ENCODE measurements around the gene COQ9.
A peak's percentile ranks its signal among the peaks of the same experiment; 100 is the strongest.

DNA sequence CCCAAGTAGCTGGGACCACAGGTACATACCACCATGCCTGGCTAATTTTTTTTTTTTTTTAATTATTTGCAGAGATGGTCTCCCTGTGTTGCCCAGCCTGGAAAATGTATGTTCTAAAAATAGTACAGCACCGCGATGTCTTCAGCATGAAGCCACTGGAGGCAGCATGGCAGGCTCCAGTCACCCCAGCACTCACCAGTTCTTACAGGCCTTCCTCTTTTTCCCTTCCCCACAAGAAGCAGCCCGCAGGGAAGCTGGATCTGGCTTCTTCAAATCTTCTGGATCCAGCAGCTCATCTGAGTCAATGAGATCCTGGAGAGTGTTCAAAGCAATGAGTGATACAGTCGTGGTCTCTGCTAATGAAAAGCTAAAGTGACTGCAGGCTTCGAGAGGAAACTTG lies 16.3 kb upstream of the COQ9 start:
- TF ChIP-seq, protein P1, sequence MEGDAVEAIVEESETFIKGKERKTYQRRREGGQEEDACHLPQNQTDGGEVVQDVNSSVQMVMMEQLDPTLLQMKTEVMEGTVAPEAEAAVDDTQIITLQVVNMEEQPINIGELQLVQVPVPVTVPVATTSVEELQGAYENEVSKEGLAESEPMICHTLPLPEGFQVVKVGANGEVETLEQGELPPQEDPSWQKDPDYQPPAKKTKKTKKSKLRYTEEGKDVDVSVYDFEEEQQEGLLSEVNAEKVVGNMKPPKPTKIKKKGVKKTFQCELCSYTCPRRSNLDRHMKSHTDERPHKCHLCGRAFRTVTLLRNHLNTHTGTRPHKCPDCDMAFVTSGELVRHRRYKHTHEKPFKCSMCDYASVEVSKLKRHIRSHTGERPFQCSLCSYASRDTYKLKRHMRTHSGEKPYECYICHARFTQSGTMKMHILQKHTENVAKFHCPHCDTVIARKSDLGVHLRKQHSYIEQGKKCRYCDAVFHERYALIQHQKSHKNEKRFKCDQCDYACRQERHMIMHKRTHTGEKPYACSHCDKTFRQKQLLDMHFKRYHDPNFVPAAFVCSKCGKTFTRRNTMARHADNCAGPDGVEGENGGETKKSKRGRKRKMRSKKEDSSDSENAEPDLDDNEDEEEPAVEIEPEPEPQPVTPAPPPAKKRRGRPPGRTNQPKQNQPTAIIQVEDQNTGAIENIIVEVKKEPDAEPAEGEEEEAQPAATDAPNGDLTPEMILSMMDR (IDR thresholded peaks at IDR 0.05; ENCODE audit: insufficient read depth, low read length): no peak
- TF ChIP-seq GABPA (IDR thresholded peaks at IDR 0.05; ENCODE audit: low read depth) (no peak), POLR2AphosphoS5 (IDR thresholded peaks at IDR 0.05; ENCODE audit: low read depth) (no peak), SPI1 (IDR thresholded peaks at IDR 0.05; ENCODE audit: borderline replicate concordance, low read depth) (peak; percentile 89)

Measured in HL-60 (cell line).